DND-41 (cell line): Measurements from ENCODE around the gene RGS14.

Source experiments
- ATAC-seq: fragments of 200-7000 bp; cut with Tn5 transposase; 3 replicates; pipeline ENCODE4 v1.9.1; 2021; ENCODE audit warnings: low read depth; ENCODE audit not compliant: insufficient read depth
- DNase-seq: peaks from one replicate; pipeline ENCODE4 v3.0.0-alpha.2; 2020
- H2AFZ ChIP-seq: 2 replicates; pipeline ENCODE4 v1.6.0; 2012; ENCODE audit warnings: low read depth, low read length
- H3K27ac ChIP-seq: 2 replicates; pipeline ENCODE4 v1.5.1; 2012; ENCODE audit warnings: low read length, inconsistent platforms
- H3K27me3 ChIP-seq: fragments of 200-600 bp; sonication (generic); 2 replicates; pipeline ENCODE4 v1.6.0; 2012; ENCODE audit warnings: low read length, mild to moderate bottlenecking, inconsistent platforms; ENCODE audit not compliant: insufficient read depth, poor library complexity
- H3K36me3 ChIP-seq: 2 replicates; pipeline ENCODE4 v1.5.1; 2012; ENCODE audit warnings: low read length, inconsistent platforms; ENCODE audit not compliant: insufficient read depth
- H3K4me1 ChIP-seq: 2 replicates; pipeline ENCODE4 v1.5.1; 2012; ENCODE audit warnings: mild to moderate bottlenecking, low read length; ENCODE audit not compliant: insufficient read depth
- H3K4me2 ChIP-seq: 2 replicates; pipeline ENCODE4 v1.6.0; 2012; ENCODE audit warnings: mild to moderate bottlenecking, moderate library complexity, low read length, inconsistent platforms; ENCODE audit not compliant: insufficient read depth
- H3K4me3 ChIP-seq, 2 experiments: fragments of 200-600 bp in 1 of 2; shearing (Covaris generic) in 1 of 2; 2 replicates each; pipeline ENCODE4 v1.5.1; 2012 to 2016; ENCODE audit warnings: inconsistent platforms in 2 of 2, low read length in 2 of 2, mild to moderate bottlenecking in 2 of 2, low read depth in 1 of 2, moderate library complexity in 1 of 2
- H3K79me2 ChIP-seq: 2 replicates; pipeline ENCODE4 v1.6.0; 2012; ENCODE audit warnings: low read length, inconsistent platforms; ENCODE audit not compliant: insufficient read depth
- H3K9ac ChIP-seq: 2 replicates; pipeline ENCODE4 v1.6.0; 2012; ENCODE audit warnings: low read depth, mild to moderate bottlenecking, inconsistent platforms, low read length, moderate library complexity
- H3K9me3 ChIP-seq: 2 replicates; pipeline ENCODE4 v1.5.1; 2012; ENCODE audit warnings: low read length, moderate library complexity, mild to moderate bottlenecking, inconsistent platforms; ENCODE audit not compliant: insufficient read depth, severe bottlenecking
- H4K20me1 ChIP-seq: 2 replicates; pipeline ENCODE4 v1.6.0; 2012; ENCODE audit warnings: low read length; ENCODE audit not compliant: insufficient read depth
- CTCF ChIP-seq: IDR thresholded peaks from 2 replicates; pipeline ENCODE4 v1.5.1; 2012; ENCODE audit warnings: borderline replicate concordance, low read length, moderate library complexity, mild to moderate bottlenecking; ENCODE audit not compliant: poor library complexity, severe bottlenecking; ENCODE audit errors: extremely low read depth
- EZH2 ChIP-seq: IDR thresholded peaks from 3 replicates; pipeline ENCODE4 v1.6.1; 2012; ENCODE audit warnings: borderline replicate concordance, low read depth, mild to moderate bottlenecking, moderate library complexity, low read length, inconsistent platforms; ENCODE audit not compliant: severe bottlenecking

RGS14 gene

GRCh38 chr5:177329883-177330282 is 27.8 kb upstream of the RGS14 start:
- DNase-seq (no peak), ATAC-seq (no peak)
- H3K27ac ChIP-seq, result no peak overlapping the region
- peaks cover 48% of the 10 kb centered on the region for H3K36me3 ChIP-seq
- H3K9ac ChIP-seq, result no peak overlapping the region
- H3K4me3 ChIP-seq, result no peak overlapping the region
- H3K9me3 ChIP-seq, result no peaks in the 10 kb centered on the region
- peaks cover 18% of the 10 kb centered on the region; the same call in 1 of the 2 replicates for H4K20me1 ChIP-seq
- no peaks in the 10 kb centered on the region for H3K4me1 ChIP-seq
- H3K4me2 ChIP-seq, result no peak overlapping the region
- TF ChIP-seq CTCF (no peak), EZH2 (no peak)
- H3K79me2 ChIP-seq, result no peaks in the 10 kb centered on the region
- H2AFZ ChIP-seq, result no peak overlapping the region
- no peaks in the 10 kb centered on the region for H3K27me3 ChIP-seq

- Histone ChIP-seq H3K4me3 (no peak overlapping the region), H4K20me1 (peaks cover 20% of the 10 kb centered on the region; the same call in 1 of the 2 replicates), H3K79me2 (no peaks in the 10 kb centered on the region), H3K4me1 (no peaks in the 10 kb centered on the region), H3K36me3 (peaks cover 61% of the 10 kb centered on the region), H3K9ac (no peak overlapping the region), H3K27me3 (no peaks in the 10 kb centered on the region), H3K27ac (no peak overlapping the region), H3K9me3 (no peaks in the 10 kb centered on the region), H3K4me2 (no peak overlapping the region), H2AFZ (no peak overlapping the region)
- TF ChIP-seq EZH2 (no peak), CTCF (no peak)
- DNase-seq (no peak), ATAC-seq (no peak)
These were observed 26.5 kb upstream of the RGS14 start for GRCh38 chr5:177330991-177331842.

- DNase-seq (no peak), ATAC-seq (no peak)
- TF ChIP-seq EZH2 (no peak), CTCF (no peak)
- Histone ChIP-seq H3K79me2 (no peaks in the 10 kb centered on the region), H2AFZ (no peak overlapping the region), H3K27ac (no peak overlapping the region), H3K4me3 (no peak overlapping the region), H3K4me2 (no peak overlapping the region), H3K4me1 (no peaks in the 10 kb centered on the region), H3K9ac (no peak overlapping the region), H3K27me3 (no peaks in the 10 kb centered on the region), H3K36me3 (peaks cover 72% of the 10 kb centered on the region), H3K9me3 (no peaks in the 10 kb centered on the region), H4K20me1 (peaks cover 23% of the 10 kb centered on the region; the same call in 1 of the 2 replicates)
These were observed 25.5 kb upstream of the RGS14 start for GRCh38 chr5:177332031-177332895.
